ENCODE measurements around the gene ACAD8. TPM values are rescaled to one million over a fixed set of nuclear protein-coding genes. Genes with fewer than 3 reads are reported as not detected.
"Not testable (repeated sequence)": the region's sequence is repeated elsewhere in the genome, so short reads cannot be mapped to it uniquely, and the experiment has no call there.

Gene ACAD8
- total RNA-seq, 1 donor = 19.4 TPM

- DNase-seq (ENCODE audit: low read depth in 2 of 3, low spot score in 2 of 3) = no peak
These were observed 11.8 kb downstream of the ACAD8 start for GRCh38 chr11:134264966-134265764.

- DNase-seq (ENCODE audit: low read depth in 2 of 3, low spot score in 2 of 3) = no peak
These were observed 13.1 kb downstream of the ACAD8 start for GRCh38 chr11:134266440-134266839.

- DNase-seq (ENCODE audit: low read depth in 2 of 3, low spot score in 2 of 3) = no peak
These were observed 13.5 kb downstream of the ACAD8 start for GRCh38 chr11:134266841-134267251.

- DNase-seq (ENCODE audit: low read depth in 2 of 3, low spot score in 2 of 3) = no peak
These were observed 14.1 kb downstream of the ACAD8 start for GRCh38 chr11:134267461-134267860.

- no peak for DNase-seq (ENCODE audit: low read depth in 2 of 3, low spot score in 2 of 3)
These were observed 14.6 kb downstream of the ACAD8 start for GRCh38 chr11:134267966-134268365.

- peak in 2 of 3 donors; percentile 63 to 70 for DNase-seq (ENCODE audit: low read depth in 2 of 3, low spot score in 2 of 3)
These were observed 16.9 kb downstream of the ACAD8 start for GRCh38 chr11:134270250-134270714.

- no peak for DNase-seq (ENCODE audit: low read depth in 2 of 3, low spot score in 2 of 3)
These were observed 18.6 kb downstream of the ACAD8 start for GRCh38 chr11:134271978-134272377.

- DNase-seq (ENCODE audit: low read depth in 2 of 3, low spot score in 2 of 3) = no peak
These were observed 19.3 kb downstream of the ACAD8 start for GRCh38 chr11:134272381-134273316.

GRCh38 chr11:134273317-134273712, 19.9 kb downstream of the ACAD8 start:
- DNase-seq (ENCODE audit: low read depth in 2 of 3, low spot score in 2 of 3) = no peak

- DNase-seq (ENCODE audit: low read depth in 2 of 3, low spot score in 2 of 3) = no peak
These were observed 21.8 kb downstream of the ACAD8 start for GRCh38 chr11:134275188-134275533.

GRCh38 chr11:134275534-134276395, 22.4 kb downstream of the ACAD8 start, which contains the start of gene GLB1L3:
TSS of gene GLB1L3 (plus strand) at chr11:134276379. CDS start at chr11:134276741, 362 bp downstream.
- peak; percentile 54 to 74 (median 68) for DNase-seq (ENCODE audit: low read depth in 2 of 3, low spot score in 2 of 3)

- DNase-seq (ENCODE audit: low read depth in 2 of 3, low spot score in 2 of 3) = no peak
These were observed 23.2 kb downstream of the ACAD8 start for GRCh38 chr11:134276396-134277182.

- no peak for DNase-seq (ENCODE audit: low read depth in 2 of 3, low spot score in 2 of 3)
These were observed 24.0 kb downstream of the ACAD8 start for GRCh38 chr11:134277183-134278001.

- DNase-seq (ENCODE audit: low read depth in 2 of 3, low spot score in 2 of 3) = no peak
These were observed 25.0 kb downstream of the ACAD8 start for GRCh38 chr11:134278356-134278755.

GRCh38 chr11:134281635-134282034, 28.3 kb downstream of the ACAD8 start:
- DNase-seq (ENCODE audit: low read depth in 2 of 3, low spot score in 2 of 3) = not testable (repeated sequence)

GRCh38 chr11:134282121-134283045, 29.0 kb downstream of the ACAD8 start:
- no peak for DNase-seq (ENCODE audit: low read depth in 2 of 3, low spot score in 2 of 3)

GRCh38 chr11:134283461-134284230, 30.3 kb downstream of the ACAD8 start:
- DNase-seq (ENCODE audit: low read depth in 2 of 3, low spot score in 2 of 3) = no peak
